Endothelial cell of umbilical vein (primary cell): ENCODE results near the gene LLGL2. TPM values are rescaled to one million over a fixed set of nuclear protein-coding genes. Genes with fewer than 3 reads are reported as not detected.

Experiments used
- BruUV-seq: library from RNA; stranded (reverse); fragments of 400-500 nt; replicated peaks from 2 replicates; lab custom pipeline; 2021; lab: Mats Ljungman, UMichigan
- CTCF ChIA-PET: fragments of 300-600, 350-600 bp; sonication (Branson Sonifier 250); formaldehyde crosslinking; loops from one replicate; lab custom pipeline; 2021; ENCODE audit warnings: antibody characterized with exemption, inconsistent platforms; lab: Charles Lee
- POLR2A ChIA-PET: fragments of 300-600, 350-600 bp; sonication (Branson Sonifier 250); formaldehyde crosslinking; loops from one replicate; lab custom pipeline; 2021; ENCODE audit warnings: antibody characterized with exemption, inconsistent platforms; lab: Charles Lee
- DNase-seq: peaks from one replicate; pipeline ENCODE4 v3.0.0-alpha.2; 2011; ENCODE audit warnings: low read depth, low spot score
- FAIRE-seq: peaks from 2 replicates; lab custom pipeline; 2011; peaks lifted over from hg19 to GRCh38; lab: Jason Lieb, UNC
- H2AFZ ChIP-seq: 2 replicates; pipeline ENCODE4 v1.6.0; 2012; ENCODE audit warnings: low read depth, low read length, control low read depth, inconsistent platforms
- H3K27ac ChIP-seq: 2 replicates; pipeline ENCODE4 v1.5.1; 2011; ENCODE audit warnings: low read depth, mild to moderate bottlenecking, control low read depth, low read length, moderate library complexity; ENCODE audit not compliant: insufficient read depth
- H3K27me3 ChIP-seq, 2 experiments: 2 replicates each; pipeline versions ENCODE4 v1.6.0 to v1.6.1; 2011; ENCODE audit warnings: low read length in 2 of 2, mixed read lengths in 1 of 2; ENCODE audit not compliant: control insufficient read depth in 2 of 2, insufficient read depth in 2 of 2
- H3K36me3 ChIP-seq, 2 experiments: 2 replicates in 1 of 2; 3 replicates in 1 of 2; pipeline ENCODE4 v1.5.1; 2011; ENCODE audit warnings: low read length in 2 of 2, mild to moderate bottlenecking in 1 of 2, moderate library complexity in 1 of 2; ENCODE audit not compliant: control insufficient read depth in 2 of 2, insufficient read depth in 2 of 2; ENCODE audit errors: extremely low read depth in 1 of 2
- H3K4me1 ChIP-seq: 3 replicates; pipeline ENCODE4 v1.5.1; 2011; ENCODE audit warnings: mild to moderate bottlenecking, low read length; ENCODE audit not compliant: control insufficient read depth, insufficient read depth; ENCODE audit errors: extremely low read depth
- H3K4me2 ChIP-seq: 2 replicates; pipeline ENCODE4 v1.6.1; 2011; ENCODE audit warnings: low read length, control low read depth, mixed read lengths; ENCODE audit not compliant: insufficient read depth
- H3K4me3 ChIP-seq, 3 experiments: fragments of 200-600 bp in 1 of 3; sonication (generic), shearing (Covaris generic) in 1 of 3; replicated peaks in 1 of 3; 2 replicates each; pipeline ENCODE4 v1.5.1; 2011 to 2016; ENCODE audit warnings: control low read depth in 3 of 3, low read length in 3 of 3, mild to moderate bottlenecking in 2 of 3, inconsistent platforms in 1 of 3, low read depth in 1 of 3, moderate library complexity in 1 of 3; ENCODE audit not compliant: insufficient read depth in 1 of 3
- H3K79me2 ChIP-seq: 2 replicates; pipeline ENCODE4 v1.6.0; 2012; ENCODE audit warnings: low read length, inconsistent platforms; ENCODE audit not compliant: control insufficient read depth, insufficient read depth
- H3K9ac ChIP-seq: replicated peaks from 2 replicates; pipeline ENCODE3; 2011; ENCODE audit warnings: low read length, control low read depth; ENCODE audit not compliant: insufficient read depth; ENCODE audit errors: extremely low read depth
- H3K9me1 ChIP-seq: replicated peaks from 3 replicates; pipeline ENCODE4 v1.6.0; 2011; ENCODE audit warnings: mild to moderate bottlenecking, low read length; ENCODE audit not compliant: control insufficient read depth, insufficient read depth; ENCODE audit errors: extremely low read depth
- H3K9me3 ChIP-seq: replicated peaks from 2 replicates; pipeline ENCODE4 v1.5.1; 2012; ENCODE audit warnings: low read length, inconsistent platforms; ENCODE audit not compliant: control insufficient read depth, insufficient read depth
- H4K20me1 ChIP-seq: replicated peaks from 2 replicates; pipeline ENCODE3; 2011; ENCODE audit warnings: mild to moderate bottlenecking, low read length; ENCODE audit not compliant: control insufficient read depth, insufficient read depth; ENCODE audit errors: extremely low read depth
- CTCF ChIP-seq, 2 donors: IDR thresholded peaks; 1 replicate in 1 of 2; 2 replicates in 1 of 2; pipeline ENCODE4 v1.5.1; 2011; ENCODE audit warnings: low read length in 2 of 2, mild to moderate bottlenecking in 2 of 2, moderate library complexity in 2 of 2, control low read depth in 1 of 2, inconsistent platforms in 1 of 2, low read depth in 1 of 2; ENCODE audit not compliant: insufficient read depth in 1 of 2; ENCODE audit errors: extremely low read depth in 1 of 2
- EZH2 ChIP-seq: IDR thresholded peaks from 2 replicates; pipeline ENCODE4 v1.6.1; 2012; ENCODE audit warnings: borderline replicate concordance, low read depth, mild to moderate bottlenecking, moderate library complexity, low read length, inconsistent platforms; ENCODE audit not compliant: severe bottlenecking
- FOS ChIP-seq: IDR thresholded peaks from 2 replicates; pipeline ENCODE4 v1.6.1; 2011; ENCODE audit warnings: mild to moderate bottlenecking, low read length, moderate library complexity, borderline replicate concordance; ENCODE audit not compliant: insufficient read depth
- GATA2 ChIP-seq: IDR thresholded peaks from 2 replicates; pipeline ENCODE4 v1.7.0; 2011; ENCODE audit warnings: low read depth, mild to moderate bottlenecking, moderate library complexity, mixed read lengths, low read length; ENCODE audit not compliant: insufficient read length, insufficient read depth
- JUN ChIP-seq: IDR thresholded peaks from 2 replicates; pipeline ENCODE4 v1.6.1; 2011; ENCODE audit warnings: borderline replicate concordance, low read depth; ENCODE audit not compliant: insufficient read length, insufficient read depth
- MYC ChIP-seq: IDR thresholded peaks from one replicate; pipeline ENCODE4 v1.6.1; 2011; ENCODE audit warnings: mild to moderate bottlenecking, low read depth, low read length
- POLR2A ChIP-seq: IDR thresholded peaks from 2 replicates; pipeline ENCODE4 v1.6.1; 2012; ENCODE audit warnings: low read depth, mild to moderate bottlenecking, control low read depth, low read length
- POLR2AphosphoS5 ChIP-seq: IDR thresholded peaks from 2 replicates; pipeline ENCODE4 v1.6.1; 2012; ENCODE audit warnings: low read depth, mild to moderate bottlenecking, control low read depth, low read length, moderate library complexity; ENCODE audit not compliant: insufficient read depth
- dilution Hi-C: fragments of 300-500 bp; cut with MboI; formaldehyde crosslinking; loops from one replicate; pipeline ENCODE4 v1.15.0; 2019; ENCODE audit warnings: low sequenced_read_pairs; ENCODE audit not compliant: extremely low pct_ligation_motif_present
- intact Hi-C: fragments of 100-400 bp; cut with micrococcal nuclease; formaldehyde crosslinking; loops from one replicate; pipeline ENCODE4 v1.10.0; 2022
- polyA plus RNA-seq, 4 experiments: library from polyadenylated mRNA; depleted of rRNA in 3 of 4; stranded (reverse) in 3 of 4; unstranded in 1 of 4; fragments of >200 nt; gene quantifications; 2 replicates each; pipeline versions ENCODE4 v1.2.1 to v1.2.3, GENCODE V29; 2011 to 2012; ENCODE audit warnings: missing spikeins in 1 of 4
- total RNA-seq: library from RNA; stranded (reverse); gene quantifications from 2 replicates; pipeline ENCODE4 v1.2.3, GENCODE V29; 2021
- TF ChIP-seq, protein P1 (sequence below): IDR thresholded peaks from 2 replicates; pipeline ENCODE4 v1.6.1; 2011; ENCODE audit not compliant: insufficient read depth, insufficient read length

LLGL2 gene
- total and polyA plus RNA-seq, 2 donors (not counting 3 experiments of a cell fraction or from before 2014, with no cell fraction given), result 5.3 to 5.4 TPM

DNA sequence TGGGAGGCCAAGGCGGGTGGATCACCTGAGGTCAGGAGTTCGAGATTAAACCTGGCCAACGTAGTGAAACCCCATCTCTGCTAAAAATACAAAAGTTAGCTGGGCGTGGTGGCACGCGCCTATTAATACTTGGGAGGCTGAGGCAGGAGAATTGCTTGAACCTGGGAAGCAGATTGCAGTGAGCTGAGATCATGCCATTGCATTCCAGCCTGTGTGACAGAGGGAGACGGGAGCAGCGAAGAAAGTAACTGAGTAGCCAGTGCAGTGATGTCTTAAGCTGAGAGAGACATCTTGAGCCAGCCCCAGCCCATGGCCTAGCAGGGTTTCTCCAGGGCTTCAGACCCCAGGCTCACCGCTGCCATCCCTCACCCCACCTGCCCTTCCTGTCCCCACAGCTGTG lies 97.9 kb downstream of the LLGL2 start:
- no peak overlapping the region for H3K9ac ChIP-seq
- H3K36me3 ChIP-seq, result no peaks in the 10 kb centered on the region
- no peak overlapping the region for H3K4me3 ChIP-seq
- TF ChIP-seq, protein P1, sequence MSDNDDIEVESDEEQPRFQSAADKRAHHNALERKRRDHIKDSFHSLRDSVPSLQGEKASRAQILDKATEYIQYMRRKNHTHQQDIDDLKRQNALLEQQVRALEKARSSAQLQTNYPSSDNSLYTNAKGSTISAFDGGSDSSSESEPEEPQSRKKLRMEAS, result no peak
- no peak for TF ChIP-seq FOS
- TF ChIP-seq POLR2A, result no peak
- TF ChIP-seq MYC, result no peak
- TF ChIP-seq GATA2, result no peak
- TF ChIP-seq JUN, result no peak
- no peak for TF ChIP-seq EZH2
- TF ChIP-seq CTCF (IDR thresholded peaks at IDR 0.05; ENCODE audit: extremely low read depth in 1 of 2, insufficient read depth in 1 of 2, low read depth in 1 of 2, low read length in 2 of 2), result no peak
- no peak for TF ChIP-seq POLR2AphosphoS5
- no peaks in the 10 kb centered on the region for H3K4me1 ChIP-seq
- no peaks in the 10 kb centered on the region for H3K9me3 ChIP-seq
- FAIRE-seq (no peak), DNase-seq (no peak)
- CTCF ChIA-PET, result interaction anchor here (0.9 to 16.3 kb wide), 7 partner anchors 10 to 130 kb away, joined by 3 to 625 read pairs (median 5); partner anchors contain the start of gene SMIM5
- H2AFZ ChIP-seq, result no peak overlapping the region
- no peaks in the 10 kb centered on the region for H3K9me1 ChIP-seq
- H3K27ac ChIP-seq, result no peak overlapping the region
- dilution Hi-C loops, result no loop called here
- H3K79me2 ChIP-seq, result no peaks in the 10 kb centered on the region
- H3K27me3 ChIP-seq, result no peaks in the 10 kb centered on the region
- no peak overlapping the region for H3K4me2 ChIP-seq
- POLR2A ChIA-PET, result no interaction called here
- no peaks in the 10 kb centered on the region for H4K20me1 ChIP-seq
- no TSS peak for BruUV-seq
- intact Hi-C loops, result no loop called here
